Adrenal gland (tissue), 5 donors: ENCODE data around the gene RET.

Experiments used
- POLR2A ChIP-seq, 2 donors: fragments of 450-650 bp; IDR thresholded peaks; one replicate each; pipeline ENCODE4 v1.6.1; 2017; ENCODE audit warnings: antibody characterized with exemption in 2 of 2, mild to moderate bottlenecking in 2 of 2, moderate library complexity in 1 of 2
- TF ChIP-seq, protein P1 (sequence below), 6 experiments: fragments of 450-650 bp in 4 of 6; fragments of 200-600 bp in 2 of 6; sonication (generic) in 1 of 6; IDR thresholded peaks; 1 replicate in 5 of 6; 2 replicates in 1 of 6; pipeline versions ENCODE4 v1.5.1 to v1.8.0; 2016 to 2021; ENCODE audit warnings: antibody characterized with exemption in 6 of 6, mild to moderate bottlenecking in 2 of 6, moderate library complexity in 1 of 6
- donor health status: DM: no; HTN: no; CAD: no.

DNA sequence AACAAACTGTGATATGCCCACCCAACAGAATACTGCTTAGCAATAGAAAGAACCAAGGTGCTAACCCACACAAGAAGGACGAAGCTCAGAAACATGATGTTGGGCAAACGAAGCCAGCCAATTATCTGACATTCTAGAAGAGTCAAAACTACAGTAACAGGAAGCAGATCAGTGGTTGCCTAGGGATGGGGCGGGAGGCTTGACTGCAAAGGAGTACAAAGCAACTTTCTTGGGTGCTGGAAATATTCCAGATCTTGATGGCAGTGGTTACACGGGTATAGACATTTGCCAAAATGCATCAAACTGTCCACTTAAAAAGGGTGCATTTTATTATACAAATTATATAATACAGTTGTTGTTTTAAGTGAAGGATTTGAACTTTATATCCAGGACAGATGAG, 41.1 kb upstream of the RET start:
- TF ChIP-seq, protein P1, sequence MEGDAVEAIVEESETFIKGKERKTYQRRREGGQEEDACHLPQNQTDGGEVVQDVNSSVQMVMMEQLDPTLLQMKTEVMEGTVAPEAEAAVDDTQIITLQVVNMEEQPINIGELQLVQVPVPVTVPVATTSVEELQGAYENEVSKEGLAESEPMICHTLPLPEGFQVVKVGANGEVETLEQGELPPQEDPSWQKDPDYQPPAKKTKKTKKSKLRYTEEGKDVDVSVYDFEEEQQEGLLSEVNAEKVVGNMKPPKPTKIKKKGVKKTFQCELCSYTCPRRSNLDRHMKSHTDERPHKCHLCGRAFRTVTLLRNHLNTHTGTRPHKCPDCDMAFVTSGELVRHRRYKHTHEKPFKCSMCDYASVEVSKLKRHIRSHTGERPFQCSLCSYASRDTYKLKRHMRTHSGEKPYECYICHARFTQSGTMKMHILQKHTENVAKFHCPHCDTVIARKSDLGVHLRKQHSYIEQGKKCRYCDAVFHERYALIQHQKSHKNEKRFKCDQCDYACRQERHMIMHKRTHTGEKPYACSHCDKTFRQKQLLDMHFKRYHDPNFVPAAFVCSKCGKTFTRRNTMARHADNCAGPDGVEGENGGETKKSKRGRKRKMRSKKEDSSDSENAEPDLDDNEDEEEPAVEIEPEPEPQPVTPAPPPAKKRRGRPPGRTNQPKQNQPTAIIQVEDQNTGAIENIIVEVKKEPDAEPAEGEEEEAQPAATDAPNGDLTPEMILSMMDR (IDR thresholded peaks at IDR 0.05), result no peak
- no peak for TF ChIP-seq POLR2A (IDR thresholded peaks at IDR 0.05)
